GM10248 (cell line): ENCODE results near the gene PCDH9.

ENCODE experiments used
- CTCF ChIA-PET: fragments of 300-600 bp; sonication (Branson Sonifier 250); formaldehyde crosslinking; extraction: SDS; loops from one replicate; lab custom pipeline; 2021; ENCODE audit warnings: antibody characterized with exemption; lab: Yijun Ruan, JAX
- POLR2A ChIA-PET: fragments of 350-650 bp; sonication (Branson Sonifier 250); formaldehyde crosslinking; extraction: SDS; loops from one replicate; lab custom pipeline; 2020; ENCODE audit warnings: antibody characterized with exemption; lab: Yijun Ruan, JAX
- DNase-seq: peaks from one replicate; pipeline ENCODE4 v3.0.0; 2012; ENCODE audit errors: extremely low spot score
- CTCF ChIP-seq: IDR thresholded peaks from 2 replicates; pipeline ENCODE4 v1.5.1; 2012; ENCODE audit warnings: mild to moderate bottlenecking, low read depth; ENCODE audit errors: extremely low read depth, missing control alignments, control extremely low read depth

The PCDH9 gene

GRCh38 chr13:66367356-66367755 is 862.8 kb downstream of the PCDH9 start:
- DNase-seq = no peak
- TF ChIP-seq CTCF = no peak
- ChIA-PET CTCF (no interaction called here), POLR2A (no interaction called here)

DNA sequence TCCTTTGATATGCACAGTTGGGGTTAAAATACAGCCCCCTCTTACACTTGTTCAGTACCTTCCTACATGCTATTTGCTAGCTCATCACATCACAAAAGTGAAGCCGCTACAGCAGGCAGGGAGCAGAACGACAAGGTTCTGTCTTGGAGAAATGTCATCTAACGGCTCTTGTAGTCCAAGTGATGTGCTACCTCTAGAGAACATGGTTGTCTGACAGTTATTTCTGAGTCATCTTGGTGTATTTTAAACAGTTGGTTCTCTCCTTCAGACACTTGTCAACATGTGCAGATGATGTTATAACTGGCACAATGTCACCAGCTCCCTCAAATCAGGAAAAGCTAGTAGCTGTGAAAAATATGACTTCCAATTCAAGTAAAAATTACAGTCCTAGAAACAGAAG is 865.0 kb downstream of the PCDH9 start:
- ChIA-PET CTCF (no interaction called here), POLR2A (no interaction called here)
- no peak for TF ChIP-seq CTCF
- DNase-seq = no peak

DNA sequence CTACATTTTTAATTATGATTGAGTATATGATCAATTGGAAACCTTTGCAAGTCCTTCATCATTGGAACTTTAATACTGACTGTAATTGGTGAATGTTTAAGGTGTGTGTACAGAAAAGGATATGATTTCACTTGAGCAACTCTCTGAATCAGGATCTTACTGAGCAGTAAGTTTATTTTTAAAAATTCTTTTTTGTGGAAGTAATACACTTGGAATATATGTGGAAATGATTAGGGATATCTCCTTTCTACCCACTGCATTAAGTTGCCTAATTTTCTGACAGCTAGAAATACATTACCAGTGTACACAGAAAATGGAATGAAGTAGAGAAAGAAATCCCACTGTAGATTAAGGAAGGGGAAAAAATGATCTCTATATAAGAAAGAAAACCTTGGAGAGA is 865.8 kb downstream of the PCDH9 start:
- no peak for TF ChIP-seq CTCF
- ChIA-PET CTCF (no interaction called here), POLR2A (no interaction called here)
- DNase-seq = no peak

DNA sequence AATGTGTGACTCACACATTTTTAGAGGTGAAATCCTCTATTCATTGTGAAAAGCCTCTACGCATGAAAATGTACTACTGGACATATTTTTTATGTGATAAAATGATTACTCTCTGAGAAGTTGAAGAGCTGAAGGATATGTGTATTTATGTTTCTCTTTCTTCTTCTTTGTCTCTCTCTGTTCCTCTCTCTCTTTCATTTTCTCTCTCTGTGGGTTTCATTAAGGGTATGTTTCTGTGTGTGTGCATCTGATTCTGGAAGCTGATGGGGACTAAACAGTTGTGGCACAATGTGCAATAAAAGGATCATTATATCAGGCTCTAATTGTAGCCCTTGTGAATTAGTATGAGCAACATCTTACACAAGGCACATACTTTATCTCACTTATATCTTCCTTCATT is 867.7 kb downstream of the PCDH9 start:
- ChIA-PET CTCF (interaction anchor here (2.3 kb wide), 1 partner anchor 18 kb away, joined by 9 read pairs; no protein-coding TSS in a partner anchor), POLR2A (no interaction called here)
- DNase-seq = no peak
- no peak for TF ChIP-seq CTCF

DNA sequence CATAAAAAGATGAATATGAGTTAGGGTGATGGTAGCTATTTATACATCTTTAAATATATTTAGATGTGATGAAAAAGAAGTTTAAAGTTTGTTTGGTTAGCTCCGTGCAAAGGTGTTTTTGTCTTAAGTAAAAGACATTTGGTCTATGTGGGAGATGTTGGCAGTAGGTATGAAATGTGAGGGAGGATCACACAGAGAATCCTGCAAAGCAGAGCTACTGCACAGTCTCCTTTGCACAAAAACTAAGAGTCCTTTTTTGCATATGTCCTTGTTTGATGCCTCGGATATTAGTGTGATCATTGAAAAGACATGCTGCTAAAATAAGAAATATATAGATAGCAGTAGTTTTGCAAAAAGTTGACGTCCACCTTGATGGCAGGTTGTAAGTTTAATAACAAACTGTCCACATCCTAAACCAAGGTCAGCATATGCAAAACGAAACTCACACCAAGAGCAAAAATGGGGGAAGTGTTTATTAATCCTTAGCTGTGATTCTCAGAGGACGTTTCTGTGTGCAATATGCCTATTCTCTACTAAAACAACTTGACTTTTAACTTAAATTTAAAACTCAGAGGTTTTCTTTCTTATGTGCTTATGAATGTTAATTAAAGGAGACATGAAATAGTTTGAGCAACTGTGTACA is 870.1 kb downstream of the PCDH9 start:
- POLR2A ChIA-PET = no interaction called here
- DNase-seq = no peak
- CTCF ChIA-PET = interaction anchor here (2.1 to 2.3 kb wide), 2 partner anchors 10 to 15 kb away, joined by 5 to 9 read pairs; no protein-coding TSS in a partner anchor
- no peak for TF ChIP-seq CTCF

DNA sequence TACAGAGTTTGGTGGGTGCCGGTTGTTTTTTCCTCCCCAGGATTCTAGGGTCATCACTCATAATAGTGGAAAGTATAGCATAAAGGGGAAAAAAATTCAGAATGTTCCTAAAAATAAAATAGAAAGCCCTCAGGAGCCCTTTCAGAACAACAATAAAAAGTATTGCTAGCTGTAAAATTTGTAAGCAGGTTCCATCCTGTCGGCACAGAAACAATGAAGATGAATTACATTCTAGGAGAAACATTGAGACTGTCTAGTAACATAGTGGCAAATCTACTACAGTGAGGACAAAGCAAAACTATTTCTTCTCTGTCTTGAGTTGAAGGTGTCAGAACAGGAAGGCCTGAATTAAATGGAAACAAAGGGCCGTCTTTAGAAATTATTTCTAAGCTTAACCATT is 870.7 kb downstream of the PCDH9 start:
- POLR2A ChIA-PET = no interaction called here
- DNase-seq = no peak
- CTCF ChIA-PET = interaction anchor here (2.1 kb wide), 1 partner anchor 9 kb away, joined by 5 read pairs; no protein-coding TSS in a partner anchor
- no peak for TF ChIP-seq CTCF
